ENCODE data around the gene F2RL1.

GRCh38 chr5:76808141-76808691 is 10.6 kb upstream of the F2RL1 start:
- TF ChIP-seq CTCF (conservative IDR thresholded peaks at IDR 0.05; ENCODE audit: low read depth, low read length) (no peak), EZH2 (IDR thresholded peaks at IDR 0.05; ENCODE audit: borderline replicate concordance, low read depth, low read length, poor library complexity, severe bottlenecking) (no peak)

All from A673 (cell line).